ENCODE results near the gene WDR91. TPM values are rescaled to one million over a fixed set of nuclear protein-coding genes. Genes with fewer than 3 reads are reported as not detected.
A peak's percentile ranks its signal among the peaks of the same experiment; 100 is the strongest.

WDR91 gene
- total and polyA plus RNA-seq, 2 donors (not counting 1 experiment from before 2014, with no cell fraction given), result 26.7 to 40.7 TPM

DNA sequence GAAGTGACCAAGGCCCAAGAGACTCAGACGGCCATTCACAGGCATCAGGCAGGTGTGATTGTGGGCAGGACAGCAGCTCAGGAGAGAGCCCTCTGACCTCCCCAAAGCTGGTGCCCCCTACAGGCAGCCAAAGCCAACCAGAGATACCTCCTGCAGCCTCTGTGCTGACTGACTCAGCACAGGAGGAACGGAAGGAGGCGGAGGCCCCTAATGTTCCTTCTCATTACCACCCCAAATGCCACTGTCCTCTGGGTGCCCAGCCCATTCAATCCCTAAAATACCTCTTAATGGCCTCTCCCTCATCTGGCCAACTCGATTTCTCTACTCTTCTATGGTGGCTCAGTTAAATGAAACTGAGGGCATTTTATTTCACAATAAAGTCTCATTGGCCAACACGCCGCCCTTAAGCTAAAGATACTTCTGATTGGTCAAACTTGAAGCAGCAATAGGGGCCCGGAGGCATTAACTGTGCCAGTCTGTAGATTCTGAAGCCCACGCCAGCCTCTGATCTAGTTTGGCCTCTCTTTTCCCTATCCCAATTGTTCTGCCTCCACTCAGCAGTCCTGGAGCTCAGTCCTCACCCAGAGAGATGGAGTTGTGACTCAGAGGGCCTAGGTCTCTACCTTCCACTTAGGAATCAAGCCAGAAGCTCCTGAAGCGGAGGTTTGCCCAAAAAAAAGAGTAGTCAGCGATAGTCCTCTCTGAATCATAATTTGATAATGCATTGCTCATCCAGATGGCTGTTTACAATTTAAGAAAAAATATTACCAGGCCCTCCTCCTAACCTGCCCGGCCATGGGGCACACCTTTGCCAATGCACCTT, 42.0 kb downstream of the WDR91 start:
- Histone ChIP-seq H3K4me1 (ENCODE audit: control insufficient read depth in 2 of 2, insufficient read depth in 2 of 2, low read length in 2 of 2) (peaks cover 22 to 42% of the 10 kb centered on the region in 2 donors), H3K36me3 (replicated peaks in 1 of 2; ENCODE audit: control extremely low read depth in 1 of 2, control insufficient read depth in 1 of 2, extremely low read depth in 1 of 2, insufficient read depth in 2 of 2, low read length in 1 of 2) (peaks cover 0 to 41% of the 10 kb centered on the region in 2 experiments), H3K9me3 (ENCODE audit: control extremely low read depth in 1 of 3, control insufficient read depth in 2 of 3, insufficient read depth in 1 of 3, low read length in 2 of 3) (no peaks in the 10 kb centered on the region), H2AFZ (ENCODE audit: insufficient read depth, low read depth, low read length, poor library complexity, severe bottlenecking) (peak overlapping the region; percentile 79), H3K27ac (ENCODE audit: low read length in 2 of 2) (peak overlapping the region; percentile 96 to 97), H4K20me1 (ENCODE audit: control insufficient read depth, insufficient read depth, low read length, poor library complexity, severe bottlenecking) (peaks cover 10% of the 10 kb centered on the region), H3K79me2 (ENCODE audit: control insufficient read depth, insufficient read depth, low read length) (peaks cover 12% of the 10 kb centered on the region), H3K4me2 (replicated peaks; ENCODE audit: low read depth, low read length, poor library complexity, severe bottlenecking) (peak overlapping the region; percentile 81), H3K9ac (ENCODE audit: low read length) (peak overlapping the region; percentile 89), H3K4me3 (ENCODE audit: control extremely low read depth in 1 of 5, extremely low read depth in 1 of 5, insufficient read depth in 1 of 5, low read depth in 2 of 5, low read length in 4 of 5) (peak overlapping the region; percentile 57 to 93 (median 83)), H3K27me3 (replicated peaks in 1 of 4; ENCODE audit: control extremely low read depth in 1 of 4, control insufficient read depth in 3 of 4, insufficient read depth in 4 of 4, low read length in 3 of 4) (no peaks in the 10 kb centered on the region)
- peak; percentile 9 for ATAC-seq (ENCODE audit: low read depth)
- CTCF ChIA-PET, result interaction anchor here (0.9 to 8.1 kb wide), 12 partner anchors 10 to 737 kb away, joined by 3 to 80 read pairs (median 9); partner anchors contain the start of genes AGBL3, BPGM and TMEM140
- POLR2A ChIA-PET, result interaction anchor here (0.5 to 3.8 kb wide), 8 partner anchors 9 to 402 kb away, joined by 3 to 38 read pairs (median 8); partner anchors contain the start of genes AGBL3 and TMEM140
- H3K27me3 Mint-ChIP-seq, result no peaks in the 10 kb centered on the region
- H3K4me3 Mint-ChIP-seq, result peak overlapping the region; percentile 94
- peak overlapping the region; percentile 93 for H3K27ac Mint-ChIP-seq
- DNase-seq, result peak; percentile 57
- intact Hi-C loops (cut with micrococcal nuclease), result no loop called here
- H3K4me1 Mint-ChIP-seq, result peaks cover 62% of the 10 kb centered on the region
- no peaks in the 10 kb centered on the region for H3K9me3 Mint-ChIP-seq (ENCODE audit: insufficient read depth)
- 46% methylated on average over 7 of the region's 11 CpGs for WGBS (ENCODE audit: insufficient coverage)
- TF ChIP-seq, protein P1, sequence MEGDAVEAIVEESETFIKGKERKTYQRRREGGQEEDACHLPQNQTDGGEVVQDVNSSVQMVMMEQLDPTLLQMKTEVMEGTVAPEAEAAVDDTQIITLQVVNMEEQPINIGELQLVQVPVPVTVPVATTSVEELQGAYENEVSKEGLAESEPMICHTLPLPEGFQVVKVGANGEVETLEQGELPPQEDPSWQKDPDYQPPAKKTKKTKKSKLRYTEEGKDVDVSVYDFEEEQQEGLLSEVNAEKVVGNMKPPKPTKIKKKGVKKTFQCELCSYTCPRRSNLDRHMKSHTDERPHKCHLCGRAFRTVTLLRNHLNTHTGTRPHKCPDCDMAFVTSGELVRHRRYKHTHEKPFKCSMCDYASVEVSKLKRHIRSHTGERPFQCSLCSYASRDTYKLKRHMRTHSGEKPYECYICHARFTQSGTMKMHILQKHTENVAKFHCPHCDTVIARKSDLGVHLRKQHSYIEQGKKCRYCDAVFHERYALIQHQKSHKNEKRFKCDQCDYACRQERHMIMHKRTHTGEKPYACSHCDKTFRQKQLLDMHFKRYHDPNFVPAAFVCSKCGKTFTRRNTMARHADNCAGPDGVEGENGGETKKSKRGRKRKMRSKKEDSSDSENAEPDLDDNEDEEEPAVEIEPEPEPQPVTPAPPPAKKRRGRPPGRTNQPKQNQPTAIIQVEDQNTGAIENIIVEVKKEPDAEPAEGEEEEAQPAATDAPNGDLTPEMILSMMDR (IDR thresholded peaks at IDR 0.05), result peak; percentile 55
- TF ChIP-seq EZH2 (IDR thresholded peaks at IDR 0.05; ENCODE audit: borderline replicate concordance, insufficient read depth, low read depth, low read length, poor library complexity, severe bottlenecking), result no peak
